GM23248 (cell line): Measurements from ENCODE around the gene ZBED1.

Experiments used
- EZH2 ChIP-seq: fragments of 200-600 bp; sonication (generic); IDR thresholded peaks from 2 replicates; pipeline ENCODE4 v1.6.1; 2018; ENCODE audit warnings: antibody characterized with exemption, mild to moderate bottlenecking; ENCODE audit not compliant: insufficient read depth, poor library complexity, severe bottlenecking
- EZH2phosphoT487 ChIP-seq: fragments of 200-600 bp; sonication (generic); IDR thresholded peaks from 2 replicates; pipeline ENCODE4 v1.6.1; 2018; ENCODE audit warnings: antibody characterized with exemption, moderate library complexity, mild to moderate bottlenecking, low read depth; ENCODE audit not compliant: insufficient read depth

GRCh38 chrX:2523911-2524310, 23.1 kb upstream of the ZBED1 start:
- TF ChIP-seq EZH2 (no peak), EZH2phosphoT487 (no peak)
